GM18870 (cell line): ENCODE results near the gene SPSB2.
"Not testable (repeated sequence)": the region's sequence is repeated elsewhere in the genome, so short reads cannot be mapped to it uniquely, and the experiment has no call there.

Experiments
- ATAC-seq: cut with Tn5 transposase; IDR thresholded peaks from one replicate; pipeline ENCODE4 v1.9.1; 2021; ENCODE audit warnings: moderate library complexity; ENCODE audit not compliant: unreplicated experiment

The SPSB2 gene

GRCh38 chr12:6902448-6902847 is 29.3 kb upstream of the SPSB2 start:
- no peak for ATAC-seq

GRCh38 chr12:6899837-6900519 is 26.9 kb upstream of the SPSB2 start:
- ATAC-seq, result no peak

- no peak for ATAC-seq
Observed at GRCh38 chr12:6899427-6899826, 26.3 kb upstream of the SPSB2 start.

- ATAC-seq, result no peak
Observed at GRCh38 chr12:6896846-6897435, 23.8 kb upstream of the SPSB2 start.

- ATAC-seq, result no peak
Observed at GRCh38 chr12:6894321-6894720, 21.2 kb upstream of the SPSB2 start.

- not testable (repeated sequence) for ATAC-seq
Observed at GRCh38 chr12:6892683-6893082, 19.6 kb upstream of the SPSB2 start.

GRCh38 chr12:6891646-6892001 is 18.5 kb upstream of the SPSB2 start:
- ATAC-seq, result peak; percentile 10

- ATAC-seq, result peak; percentile 83
Observed at GRCh38 chr12:6890789-6891645, 17.9 kb upstream of the SPSB2 start.

- ATAC-seq, result not testable (repeated sequence)
Observed at GRCh38 chr12:6889775-6890573, 16.9 kb upstream of the SPSB2 start.

- ATAC-seq, result not testable (repeated sequence)
Observed at GRCh38 chr12:6888794-6889193, 15.7 kb upstream of the SPSB2 start.

- no peak for ATAC-seq
Observed at GRCh38 chr12:6888360-6888759, 15.3 kb upstream of the SPSB2 start.

GRCh38 chr12:6887460-6887859 is 14.4 kb upstream of the SPSB2 start:
- no peak for ATAC-seq

- not testable (repeated sequence) for ATAC-seq
Observed at GRCh38 chr12:6886206-6886999, 13.3 kb upstream of the SPSB2 start.

- ATAC-seq, result no peak
Observed at GRCh38 chr12:6884539-6884938, 11.4 kb upstream of the SPSB2 start.

- no peak for ATAC-seq
Observed at GRCh38 chr12:6883683-6884082, 10.6 kb upstream of the SPSB2 start.

GRCh38 chr12:6883252-6883651 is 10.1 kb upstream of the SPSB2 start:
- ATAC-seq, result no peak

GRCh38 chr12:6879824-6880223 is 6.7 kb upstream of the SPSB2 start:
- not testable (repeated sequence) for ATAC-seq

- ATAC-seq, result not testable (repeated sequence)
Observed at GRCh38 chr12:6874015-6874368, 889 bp upstream of the SPSB2 start.

GRCh38 chr12:6872073-6873048 is 742 bp downstream of the SPSB2 start:
- no peak for ATAC-seq
